ENCODE data around the gene ZBTB5.
A peak's percentile ranks its signal among the peaks of the same experiment; 100 is the strongest.

- peak; percentile 20; the same call in 1 of the 3 replicates for TF ChIP-seq CTCF (IDR thresholded peaks at IDR 0.05)
- no peak for TF ChIP-seq POLR2AphosphoS2 (conservative IDR thresholded peaks at IDR 0.05; ENCODE audit: low read length)
- no peak for TF ChIP-seq BCL3 (IDR thresholded peaks at IDR 0.05)
- TF ChIP-seq POLR2A (IDR thresholded peaks at IDR 0.05; ENCODE audit: low read length) = no peak
- TF ChIP-seq SREBF2 (IDR thresholded peaks at IDR 0.05) = no peak
Observed at GRCh38 chr9:37508834-37509206, 43.6 kb upstream of the ZBTB5 start.

All from A549 (cell line).